Trophoblast cell (in vitro differentiated cells and primary cell): Measurements from ENCODE around the gene SSNA1.
A peak's percentile ranks its signal among the peaks of the same experiment; 100 is the strongest.

Source experiments
- DNase-seq, 2 donors: peaks; one replicate each; pipeline ENCODE4 v3.0.0-alpha.2; 2016
- H2AFZ ChIP-seq: 2 replicates; pipeline ENCODE4 v1.6.1; 2013; ENCODE audit warnings: low read length, moderate library complexity, mild to moderate bottlenecking; ENCODE audit not compliant: insufficient read depth, poor library complexity
- H2AK5ac ChIP-seq: 2 replicates; pipeline ENCODE4 v1.6.1; 2013; ENCODE audit warnings: mild to moderate bottlenecking, low read length
- H2BK120ac ChIP-seq: 2 replicates; pipeline ENCODE4 v1.6.1; 2013; ENCODE audit warnings: low read length, mild to moderate bottlenecking, moderate library complexity; ENCODE audit not compliant: insufficient read depth, poor library complexity
- H2BK12ac ChIP-seq: 2 replicates; pipeline ENCODE4 v1.6.1; 2013; ENCODE audit warnings: mild to moderate bottlenecking, low read length, moderate library complexity
- H2BK5ac ChIP-seq: 2 replicates; pipeline ENCODE4 v1.6.1; 2013; ENCODE audit warnings: low read length, low read depth, moderate library complexity, mild to moderate bottlenecking; ENCODE audit not compliant: poor library complexity
- H3K14ac ChIP-seq: 2 replicates; pipeline ENCODE4 v1.6.1; 2013; ENCODE audit warnings: mild to moderate bottlenecking, low read length
- H3K18ac ChIP-seq: 2 replicates; pipeline ENCODE4 v1.6.1; 2013; ENCODE audit warnings: mild to moderate bottlenecking, low read length
- H3K23ac ChIP-seq: 2 replicates; pipeline ENCODE4 v1.6.1; 2013; ENCODE audit warnings: low read length
- H3K27ac ChIP-seq: 2 replicates; pipeline ENCODE4 v1.5.1; 2013; ENCODE audit warnings: low read depth, mild to moderate bottlenecking, inconsistent platforms, low read length, moderate library complexity
- H3K27me3 ChIP-seq: 2 replicates; pipeline ENCODE4 v1.6.1; 2013; ENCODE audit warnings: inconsistent platforms, mild to moderate bottlenecking, low read length, moderate library complexity; ENCODE audit not compliant: insufficient read depth
- H3K36me3 ChIP-seq, 2 experiments: 1 replicate in 1 of 2; 2 replicates in 1 of 2; pipeline ENCODE4 v1.6.1; 2013; ENCODE audit warnings: low read length in 2 of 2, mild to moderate bottlenecking in 2 of 2, moderate library complexity in 1 of 2; ENCODE audit not compliant: insufficient read depth in 2 of 2, control insufficient read depth in 1 of 2
- H3K4ac ChIP-seq: 2 replicates; pipeline ENCODE4 v1.6.1; 2013; ENCODE audit warnings: low read depth, mild to moderate bottlenecking, low read length, moderate library complexity
- H3K4me1 ChIP-seq, 2 experiments: 1 replicate in 1 of 2; 2 replicates in 1 of 2; pipeline ENCODE4 v1.6.1; 2013; ENCODE audit warnings: low read length in 2 of 2, mild to moderate bottlenecking in 2 of 2, moderate library complexity in 1 of 2; ENCODE audit not compliant: insufficient read depth in 2 of 2, control insufficient read depth in 1 of 2
- H3K4me2 ChIP-seq: 2 replicates; pipeline ENCODE4 v1.6.1; 2013; ENCODE audit warnings: inconsistent platforms, mild to moderate bottlenecking, low read length, moderate library complexity
- H3K4me3 ChIP-seq: 2 replicates; pipeline ENCODE4 v1.5.1; 2013; ENCODE audit warnings: mild to moderate bottlenecking, low read depth, low read length, inconsistent platforms
- H3K79me1 ChIP-seq: one replicate; pipeline ENCODE4 v1.6.1; 2013; ENCODE audit warnings: low read length
- H3K79me2 ChIP-seq: 2 replicates; pipeline ENCODE4 v1.6.1; 2013; ENCODE audit warnings: low read length, mild to moderate bottlenecking; ENCODE audit not compliant: control insufficient read depth, insufficient read depth, poor library complexity
- H3K9ac ChIP-seq: 2 replicates; pipeline ENCODE4 v1.6.1; 2013; ENCODE audit warnings: mild to moderate bottlenecking, low read length
- H3K9me3 ChIP-seq: 2 replicates; pipeline ENCODE4 v1.6.1; 2013; ENCODE audit warnings: low read depth, mild to moderate bottlenecking, control low read depth, inconsistent platforms, low read length; ENCODE audit not compliant: insufficient read depth
- H4K12ac ChIP-seq: 2 replicates; pipeline ENCODE4 v1.6.1; 2013; ENCODE audit warnings: low read depth, mild to moderate bottlenecking, low read length, moderate library complexity
- H4K8ac ChIP-seq: 2 replicates; pipeline ENCODE4 v1.6.1; 2013; ENCODE audit warnings: low read depth, mild to moderate bottlenecking, low read length, moderate library complexity
- H4K91ac ChIP-seq: one replicate; pipeline ENCODE4 v1.6.1; 2013; ENCODE audit warnings: low read depth, mild to moderate bottlenecking, low read length, moderate library complexity
- WGBS: extraction: QIAGEN DNeasy Blood & Tissue Kit; methylation state at CpG from one replicate; pipeline ENCODE4 v1.1.7; 2013; ENCODE audit warnings: missing lambda C conversion rate; ENCODE audit not compliant: insufficient read length, insufficient coverage; ENCODE audit errors: extremely low coverage; 5-methylcytosine and 5-hydroxymethylcytosine counted together

The SSNA1 gene

DNA sequence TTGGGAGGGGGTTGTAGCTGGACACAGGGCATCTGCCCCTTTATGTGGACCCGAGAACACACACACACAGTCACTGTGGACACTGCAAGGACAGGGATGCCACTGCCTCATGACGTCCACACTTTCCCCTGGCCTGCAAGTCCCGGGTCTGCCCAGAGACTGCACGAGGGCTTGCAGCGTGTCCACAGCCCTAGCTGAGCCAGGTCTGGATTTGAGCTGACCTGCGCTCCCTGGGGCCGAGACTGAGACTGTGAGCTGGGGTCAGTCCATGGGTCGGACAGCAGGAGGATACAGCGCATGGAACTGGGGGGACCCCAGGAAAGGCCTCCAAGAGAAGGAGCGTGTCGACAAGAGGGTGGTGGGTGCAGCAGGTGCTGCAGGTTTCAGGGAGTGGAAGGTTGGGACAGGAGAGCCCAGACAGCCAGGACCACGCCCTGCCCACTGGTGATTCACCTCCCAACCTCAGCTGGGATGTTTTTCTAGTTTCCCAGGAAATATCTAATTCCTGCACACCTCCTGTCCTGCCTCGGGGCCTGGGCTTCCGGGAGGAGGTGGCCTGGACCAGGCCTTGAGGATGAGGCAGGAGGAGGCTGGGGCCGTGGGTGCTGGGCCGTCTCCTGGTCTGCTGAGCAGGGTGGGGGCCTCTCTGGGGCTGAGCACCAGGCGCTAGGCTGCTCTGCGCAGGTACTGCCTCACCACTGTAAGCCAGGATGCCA, 38.0 kb downstream of the SSNA1 start:
- H3K4ac ChIP-seq: no peak overlapping the region
- no peak overlapping the region for H3K23ac ChIP-seq
- DNase-seq: peak; percentile 96
- no peak overlapping the region for H3K9ac ChIP-seq
- H2AFZ ChIP-seq: no peak overlapping the region
- no peak overlapping the region for H3K14ac ChIP-seq
- no peak overlapping the region for H4K8ac ChIP-seq
- peaks cover 7% of the 10 kb centered on the region for H3K79me1 ChIP-seq
- H4K91ac ChIP-seq: no peak overlapping the region
- no CpG with 5 or more reads among the region's 18 CpGs for WGBS
- H3K27ac ChIP-seq: no peak overlapping the region
- no peaks in the 10 kb centered on the region for H3K36me3 ChIP-seq
- no peak overlapping the region for H4K12ac ChIP-seq
- H3K4me2 ChIP-seq: no peak overlapping the region
- H3K27me3 ChIP-seq: no peaks in the 10 kb centered on the region
- H3K4me3 ChIP-seq: no peak overlapping the region
- H2AK5ac ChIP-seq: no peak overlapping the region
- peaks cover 2% of the 10 kb centered on the region for H3K79me2 ChIP-seq
- no peak overlapping the region for H3K18ac ChIP-seq
- no peak overlapping the region for H2BK12ac ChIP-seq
- H3K9me3 ChIP-seq: peaks cover 3% of the 10 kb centered on the region
- peaks cover 19 to 29% of the 10 kb centered on the region in 2 experiments for H3K4me1 ChIP-seq
- no peak overlapping the region for H2BK120ac ChIP-seq
- no peak overlapping the region for H2BK5ac ChIP-seq

DNA sequence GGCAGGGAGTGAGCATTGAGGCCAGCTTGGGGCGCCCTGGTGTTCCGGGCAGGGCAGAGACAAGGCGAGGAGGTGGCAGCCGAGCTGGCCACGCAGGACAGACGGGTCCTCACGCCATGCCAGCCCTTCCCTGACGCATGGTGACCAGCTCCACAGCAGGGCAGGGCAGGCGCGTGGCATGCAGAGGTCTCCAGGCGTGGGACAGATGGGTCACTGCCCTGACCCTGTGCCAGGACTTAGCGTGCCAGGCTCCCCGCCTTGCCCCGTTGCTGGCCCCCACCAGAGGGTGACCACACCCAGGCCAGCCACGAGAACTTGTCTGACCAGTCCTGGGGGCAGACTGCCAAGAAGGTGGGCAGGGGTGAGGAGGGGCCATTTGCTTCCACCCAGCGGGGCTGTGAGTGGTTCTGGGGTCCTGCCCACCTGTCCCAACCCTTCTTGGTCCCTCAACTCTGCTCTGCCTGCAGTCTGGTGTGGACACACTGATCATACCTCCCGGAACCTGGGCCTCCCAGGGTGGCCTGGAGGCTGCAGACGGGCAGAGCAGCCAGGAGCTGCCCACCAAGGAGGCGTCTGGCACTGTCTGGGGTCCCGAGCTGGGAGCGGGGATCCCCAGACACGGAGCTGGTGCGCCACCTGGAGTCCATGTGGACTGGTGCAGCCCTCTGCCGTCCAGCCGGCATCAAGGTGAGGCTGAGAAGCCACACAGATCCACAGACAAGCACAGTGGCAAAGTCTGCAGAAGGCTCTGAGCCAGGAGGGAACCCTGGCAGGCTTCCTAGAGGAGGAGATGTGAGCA, 38.8 kb downstream of the SSNA1 start, which contains the start of gene RNF224:
Gene RNF224 (plus strand): TSS at position 449 of the 799 bp plus-strand sequence. CDS start 834 bp downstream, outside the sequence.
- H3K18ac ChIP-seq: no peak within 1 kb of the TSS
- H3K4ac ChIP-seq: no peak within 1 kb of the TSS
- H2AK5ac ChIP-seq: peak within 1 kb of the TSS; percentile 44
- H3K23ac ChIP-seq: no peak within 1 kb of the TSS
- H3K27ac ChIP-seq: no peak within 1 kb of the TSS
- no CpG with 5 or more reads among the region's 25 CpGs for WGBS
- no peak within 1 kb of the TSS for H4K12ac ChIP-seq
- H3K4me2 ChIP-seq: no peak within 1 kb of the TSS
- no peak within 1 kb of the TSS for H2AFZ ChIP-seq
- H3K4me1 ChIP-seq: peaks cover 18 to 27% of the 10 kb centered on the region in 2 experiments
- no peak within 1 kb of the TSS for H2BK12ac ChIP-seq
- H3K4me3 ChIP-seq: no peak within 1 kb of the TSS
- H3K79me2 ChIP-seq: peaks cover 2% of the 10 kb centered on the region
- peaks cover 3% of the 10 kb centered on the region for H3K9me3 ChIP-seq
- no peaks in the 10 kb centered on the region for H3K27me3 ChIP-seq
- no peak within 1 kb of the TSS for H2BK5ac ChIP-seq
- H4K91ac ChIP-seq: no peak within 1 kb of the TSS
- peak within 1 kb of the TSS; percentile 28 for H3K9ac ChIP-seq
- no peaks in the 10 kb centered on the region for H3K36me3 ChIP-seq
- peaks cover 6% of the 10 kb centered on the region for H3K79me1 ChIP-seq
- H3K14ac ChIP-seq: no peak within 1 kb of the TSS
- H4K8ac ChIP-seq: no peak within 1 kb of the TSS
- no peak within 1 kb of the TSS for H2BK120ac ChIP-seq
- DNase-seq: peak; percentile 77 to 87

DNA sequence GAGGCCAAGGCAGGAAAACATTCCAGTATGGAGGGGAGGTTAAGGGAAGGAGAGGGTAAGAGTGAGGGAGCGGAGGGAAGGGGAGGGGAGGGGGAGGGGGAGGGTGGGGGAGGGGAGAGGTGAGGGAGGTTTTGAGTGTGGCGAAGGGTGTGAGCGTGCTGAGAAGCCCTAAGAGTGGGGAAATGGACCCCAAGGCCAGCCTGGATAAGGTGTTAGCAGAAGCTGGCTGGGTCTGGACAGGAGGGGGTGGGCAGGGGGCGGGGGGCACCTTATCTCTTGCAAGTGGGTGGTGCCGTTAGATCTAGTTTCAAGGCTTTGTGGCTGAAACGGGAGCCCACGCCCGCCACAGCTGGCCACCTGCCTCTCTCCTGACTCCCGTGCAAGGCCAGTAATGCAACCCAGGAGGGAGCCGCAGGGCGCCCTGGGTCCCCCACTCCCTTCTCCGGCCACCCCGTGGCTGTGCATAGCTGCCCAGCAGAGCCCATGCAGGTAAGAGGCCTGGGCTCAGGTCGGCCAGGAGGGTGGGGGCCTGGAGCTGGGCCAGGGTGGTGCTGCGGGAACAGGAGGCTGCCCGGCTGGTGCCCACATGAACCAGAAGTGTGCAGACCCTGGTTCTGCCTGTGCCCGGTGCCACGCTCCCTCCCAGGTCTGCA, 39.5 kb downstream of the SSNA1 start:
- peaks cover 2% of the 10 kb centered on the region for H3K79me2 ChIP-seq
- no peak overlapping the region for H3K23ac ChIP-seq
- H2BK120ac ChIP-seq: no peak overlapping the region
- H2BK12ac ChIP-seq: no peak overlapping the region
- H2AFZ ChIP-seq: no peak overlapping the region
- H4K8ac ChIP-seq: no peak overlapping the region
- H2BK5ac ChIP-seq: no peak overlapping the region
- DNase-seq: no peak
- no peak overlapping the region for H3K18ac ChIP-seq
- H3K36me3 ChIP-seq: no peaks in the 10 kb centered on the region
- no CpG with 5 or more reads among the region's 18 CpGs for WGBS
- peaks cover 13 to 21% of the 10 kb centered on the region in 2 experiments for H3K4me1 ChIP-seq
- peaks cover 3% of the 10 kb centered on the region for H3K9me3 ChIP-seq
- H4K12ac ChIP-seq: no peak overlapping the region
- H2AK5ac ChIP-seq: no peak overlapping the region
- no peak overlapping the region for H3K14ac ChIP-seq
- H3K27ac ChIP-seq: no peak overlapping the region
- no peak overlapping the region for H3K4ac ChIP-seq
- H3K79me1 ChIP-seq: peaks cover 3% of the 10 kb centered on the region
- H3K27me3 ChIP-seq: no peaks in the 10 kb centered on the region
- no peak overlapping the region for H4K91ac ChIP-seq
- no peak overlapping the region for H3K9ac ChIP-seq
- H3K4me3 ChIP-seq: no peak overlapping the region
- no peak overlapping the region for H3K4me2 ChIP-seq

DNA sequence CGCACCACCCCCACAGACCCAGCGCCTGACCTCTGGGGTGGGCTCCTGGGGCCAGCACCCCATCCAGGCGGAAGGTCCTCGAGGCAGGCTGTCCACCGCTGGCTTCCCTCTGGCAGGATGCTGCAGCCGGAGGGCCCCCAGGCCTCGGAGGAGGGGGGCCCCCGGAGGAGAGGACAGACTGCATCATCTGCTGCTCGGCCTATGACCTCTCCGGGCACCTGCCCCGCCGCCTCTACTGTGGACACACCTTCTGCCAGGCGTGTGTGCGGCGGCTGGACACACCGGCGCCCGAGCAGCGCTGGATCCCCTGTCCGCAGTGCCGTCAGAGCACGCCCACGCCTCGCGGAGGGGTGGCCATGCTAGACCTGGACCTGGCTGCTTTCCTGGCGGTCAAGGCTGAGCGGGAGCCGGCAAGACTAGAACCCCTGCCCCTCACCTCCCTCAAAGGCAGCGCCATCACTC, 40.1 kb downstream of the SSNA1 start:
- no peak overlapping the region for H4K12ac ChIP-seq
- DNase-seq: no peak
- H3K18ac ChIP-seq: no peak overlapping the region
- H3K23ac ChIP-seq: no peak overlapping the region
- H2BK120ac ChIP-seq: no peak overlapping the region
- no peaks in the 10 kb centered on the region for H3K27me3 ChIP-seq
- no peak overlapping the region for H3K9ac ChIP-seq
- no peak overlapping the region for H3K4ac ChIP-seq
- H3K27ac ChIP-seq: no peak overlapping the region
- H2AK5ac ChIP-seq: no peak overlapping the region
- no peak overlapping the region for H3K14ac ChIP-seq
- WGBS: no CpG with 5 or more reads among the region's 29 CpGs
- no peak overlapping the region for H2BK12ac ChIP-seq
- no peak overlapping the region for H3K4me3 ChIP-seq
- no peak overlapping the region for H3K4me2 ChIP-seq
- H4K91ac ChIP-seq: no peak overlapping the region
- H3K79me2 ChIP-seq: peaks cover 2% of the 10 kb centered on the region
- no peak overlapping the region for H2AFZ ChIP-seq
- H3K4me1 ChIP-seq: peaks cover 13 to 20% of the 10 kb centered on the region in 2 experiments
- peaks cover 3% of the 10 kb centered on the region for H3K79me1 ChIP-seq
- no peaks in the 10 kb centered on the region for H3K36me3 ChIP-seq
- peaks cover 3% of the 10 kb centered on the region for H3K9me3 ChIP-seq
- H4K8ac ChIP-seq: no peak overlapping the region
- H2BK5ac ChIP-seq: no peak overlapping the region
